SKM-1 treated with dmso at 0.1 percent for 144 hours (cell line): Measurements from ENCODE around the gene KIR3DL3.
"Not testable (repeated sequence)": the region's sequence is repeated elsewhere in the genome, so short reads cannot be mapped to it uniquely, and the experiment has no call there.

Source experiments
- DNase-seq: peaks from one replicate; lab custom pipeline; 2025; ENCODE audit not compliant: unreplicated experiment; lab: John Stamatoyannopoulos, UW

Gene KIR3DL3

GRCh38 chr19:54724142-54724541 is at the start of gene KIR3DL3:
Gene KIR3DL3, plus strand, starts transcription at chr19:54724442. Its CDS starts 55 bp downstream, at chr19:54724497.
- no peak for DNase-seq

DNA sequence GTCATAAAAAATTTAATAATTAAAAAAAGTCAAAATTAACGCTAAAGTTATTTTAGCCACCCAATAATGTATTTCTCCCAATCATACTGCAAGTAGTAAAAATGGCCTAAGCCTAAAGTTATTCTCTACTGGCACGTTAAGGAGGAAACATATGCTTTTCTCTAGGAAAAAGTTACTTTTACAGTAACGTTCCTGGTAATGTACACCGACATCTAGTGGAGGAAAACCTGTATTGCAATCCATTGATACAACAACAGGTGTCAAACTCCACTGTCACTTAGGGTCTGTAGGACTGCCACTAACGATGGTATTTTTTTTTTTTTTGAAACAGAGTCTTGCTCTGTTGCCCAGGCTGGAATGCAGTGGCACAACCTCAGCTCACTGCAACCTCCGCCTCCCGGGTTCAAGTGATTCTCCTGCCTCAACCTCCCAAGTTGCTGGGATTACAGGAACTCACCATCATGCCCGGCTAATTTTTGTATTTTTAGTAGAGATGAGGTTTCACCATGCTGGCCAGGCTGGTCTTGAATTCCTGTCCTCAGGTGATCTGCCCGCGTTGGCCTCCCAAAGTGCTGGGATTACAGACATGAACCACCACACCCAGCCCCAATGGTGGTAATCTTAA is 47.9 kb upstream of the KIR3DL3 start:
- DNase-seq, result not testable (repeated sequence)

DNA sequence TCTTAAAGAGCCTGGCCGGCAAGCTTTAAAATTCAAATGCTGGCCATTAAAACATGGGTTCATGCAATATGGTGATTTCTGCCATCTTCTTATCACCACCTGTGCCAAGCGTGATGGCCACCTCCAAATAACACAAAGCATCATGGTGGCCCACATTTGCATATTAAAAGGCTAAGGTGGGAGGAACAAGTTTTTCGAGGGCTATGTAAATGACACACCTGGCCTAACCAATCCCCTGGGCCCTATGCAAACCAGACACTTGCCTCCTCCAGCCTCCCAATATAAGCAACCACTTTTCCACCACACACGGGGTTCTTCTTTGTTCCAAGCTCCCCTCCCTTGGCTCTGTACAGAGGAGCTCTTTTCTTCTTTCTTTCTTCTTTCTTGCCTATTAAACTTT is 47.0 kb upstream of the KIR3DL3 start:
- no peak for DNase-seq

- DNase-seq, result not testable (repeated sequence)
Measured at GRCh38 chr19:54681596-54681995, 42.6 kb upstream of the KIR3DL3 start.

GRCh38 chr19:54682306-54682856 is 41.9 kb upstream of the KIR3DL3 start:
- DNase-seq, result no peak

- no peak for DNase-seq
Measured at GRCh38 chr19:54684527-54684926, 39.7 kb upstream of the KIR3DL3 start.

- DNase-seq, result no peak
Measured at GRCh38 chr19:54691582-54692297, 32.5 kb upstream of the KIR3DL3 start.

DNA sequence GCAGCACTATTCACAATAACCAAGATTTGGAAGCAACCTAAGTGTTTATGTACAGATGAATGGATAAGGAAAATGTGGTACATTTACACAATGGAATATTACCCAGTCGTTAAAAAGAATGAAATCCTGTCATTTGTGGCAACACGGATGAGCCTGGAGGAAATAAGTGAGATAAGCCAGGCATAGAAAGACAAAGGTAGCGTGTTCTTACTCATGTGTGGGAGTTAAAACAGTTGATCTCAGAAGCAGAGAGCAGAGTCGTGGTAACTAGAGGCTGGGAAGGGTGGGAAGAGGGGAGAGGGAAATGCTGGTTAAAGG is 32.0 kb upstream of the KIR3DL3 start:
- DNase-seq, result no peak

DNA sequence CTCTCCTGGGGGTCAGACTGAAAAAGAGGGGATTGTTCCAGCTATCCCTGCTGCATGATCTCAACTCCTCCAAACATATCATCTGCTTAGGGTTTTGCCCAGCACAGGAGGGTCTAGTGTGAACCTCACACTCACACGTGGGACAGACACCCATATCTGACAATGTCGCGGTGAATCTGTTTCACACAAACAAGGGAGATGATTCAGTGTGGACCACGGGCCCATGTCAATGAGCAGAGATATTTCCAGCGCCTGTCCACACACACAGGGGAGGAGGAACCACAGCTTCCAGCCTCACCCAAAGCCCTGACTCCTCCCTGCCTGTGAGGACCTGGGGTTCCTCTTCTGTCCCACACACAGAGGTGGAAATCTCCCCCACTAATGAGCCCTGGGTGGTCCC is 29.6 kb upstream of the KIR3DL3 start:
- DNase-seq, result no peak

GRCh38 chr19:54696117-54696548 is 28.1 kb upstream of the KIR3DL3 start:
- no peak for DNase-seq

- DNase-seq, result no peak
Measured at GRCh38 chr19:54696766-54697165, 27.5 kb upstream of the KIR3DL3 start.

DNA sequence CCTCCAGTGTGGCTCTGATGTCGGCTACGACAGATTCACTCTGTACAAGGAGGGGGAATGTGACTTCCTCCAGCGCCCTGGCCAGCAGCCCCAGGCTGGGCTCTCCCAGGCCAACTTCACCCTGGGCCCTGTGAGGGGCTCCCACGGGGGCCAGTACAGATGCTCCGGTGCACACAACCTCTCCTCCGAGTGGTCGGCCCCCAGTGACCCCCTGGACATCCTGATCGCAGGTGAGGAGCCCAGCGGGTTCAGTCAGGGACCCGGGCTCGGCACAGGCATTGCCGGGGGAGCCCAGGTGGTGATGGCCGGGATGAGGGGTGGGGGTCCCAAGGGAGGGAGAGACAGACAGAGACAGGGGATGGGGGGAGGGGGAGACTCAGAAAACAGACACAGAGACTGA is 26.5 kb upstream of the KIR3DL3 start:
- DNase-seq, result not testable (repeated sequence)

- DNase-seq, result no peak
Measured at GRCh38 chr19:54704928-54705327, 19.3 kb upstream of the KIR3DL3 start.

GRCh38 chr19:54707962-54708361 is 16.3 kb upstream of the KIR3DL3 start:
- no peak for DNase-seq

- peak; percentile 100 for DNase-seq
Measured at GRCh38 chr19:54708781-54709180, 15.5 kb upstream of the KIR3DL3 start.

- no peak for DNase-seq
Measured at GRCh38 chr19:54709212-54709948, 14.9 kb upstream of the KIR3DL3 start.

- not testable (repeated sequence) for DNase-seq
Measured at GRCh38 chr19:54709956-54710355, 14.3 kb upstream of the KIR3DL3 start.

DNA sequence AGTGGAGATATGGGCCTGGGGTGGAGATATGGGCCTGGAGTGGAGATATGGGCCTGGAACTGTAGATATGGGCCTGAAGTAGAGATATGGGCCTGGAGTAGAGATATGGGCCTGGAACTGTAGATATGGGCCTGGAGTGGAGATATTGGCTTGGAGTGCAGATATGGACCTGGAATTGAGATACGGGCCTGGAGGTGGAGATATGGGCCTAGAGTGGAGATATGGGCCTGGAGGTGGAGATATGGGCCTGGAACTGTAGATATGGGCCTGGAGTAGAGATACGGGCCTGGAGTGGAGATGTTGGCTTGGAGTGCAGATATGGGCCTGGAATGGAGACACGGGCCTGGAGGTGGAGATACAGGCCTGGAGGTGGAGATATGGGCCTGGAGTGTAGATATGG is 402 bp downstream of the KIR3DL3 start:
- DNase-seq, result no peak

DNA sequence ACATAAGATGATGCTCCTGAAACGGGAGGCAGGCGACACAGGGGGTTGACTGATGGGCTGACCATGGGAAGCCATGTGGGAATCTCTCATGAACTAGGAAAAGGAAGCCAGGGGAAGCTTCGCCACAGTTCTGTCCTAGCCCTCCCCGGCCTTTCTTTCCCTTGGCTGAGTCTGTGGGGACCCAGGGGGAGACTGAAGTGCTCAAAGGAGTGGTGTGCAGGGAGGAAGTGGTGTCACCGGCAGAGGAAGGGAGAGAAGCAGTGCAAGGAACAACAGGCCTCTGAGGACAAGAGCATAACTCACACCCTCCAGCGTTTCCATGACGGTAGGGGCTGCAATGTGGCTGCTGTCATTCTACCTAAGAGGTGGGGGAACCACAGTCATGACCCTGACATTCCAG is 1.1 kb downstream of the KIR3DL3 start:
- DNase-seq, result no peak

GRCh38 chr19:54727562-54727961 is 3.3 kb downstream of the KIR3DL3 start:
- no peak for DNase-seq

DNA sequence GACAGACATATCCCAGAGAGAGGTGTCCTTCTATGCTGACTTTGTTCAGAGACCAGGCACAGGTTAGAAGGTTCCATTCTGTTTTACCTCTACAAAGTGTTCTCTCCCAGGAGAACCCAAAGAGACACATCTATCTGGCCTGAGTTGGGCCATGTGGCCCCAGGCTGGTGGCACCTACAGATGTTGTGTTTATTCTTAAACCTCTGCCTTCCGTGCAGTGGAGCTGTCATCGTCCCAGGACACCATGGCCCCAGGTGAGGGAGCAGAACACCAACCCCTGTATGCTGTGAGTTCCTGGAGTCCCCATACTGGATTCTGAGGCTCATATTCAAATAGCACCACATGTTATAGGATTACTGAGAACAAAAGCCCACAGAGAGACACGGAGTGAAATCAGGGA is 3.9 kb downstream of the KIR3DL3 start:
- no peak for DNase-seq
